Smooth muscle cell (in vitro differentiated cells): Measurements from ENCODE around the gene HPCAL4. TPM values are rescaled to one million over a fixed set of nuclear protein-coding genes. Genes with fewer than 3 reads are reported as not detected.

Experiments used
- DNase-seq: peaks from one replicate; lab custom pipeline; 2025; ENCODE audit not compliant: unreplicated experiment; lab: John Stamatoyannopoulos, UW
- H2AFZ ChIP-seq: fragments of 200-600 bp; sonication (generic); 2 replicates; pipeline ENCODE4 v1.6.0; 2016; ENCODE audit warnings: antibody characterized with exemption, low read depth, mild to moderate bottlenecking
- H3F3A ChIP-seq: fragments of 200-600 bp; sonication (generic); 2 replicates; pipeline ENCODE4 v1.6.0; 2017; ENCODE audit warnings: antibody characterized with exemption, low read depth
- H3K27ac ChIP-seq: fragments of 200-600 bp; sonication (generic); 2 replicates; pipeline ENCODE4 v1.5.1; 2016; ENCODE audit warnings: low read depth, mild to moderate bottlenecking
- H3K27me3 ChIP-seq: fragments of 200-600 bp; sonication (generic); 2 replicates; pipeline ENCODE4 v1.6.1; 2016; ENCODE audit warnings: low read depth, mild to moderate bottlenecking
- H3K36me3 ChIP-seq: fragments of 200-600 bp; sonication (generic); 2 replicates; pipeline ENCODE4 v1.5.1; 2016; ENCODE audit warnings: low read depth
- H3K4me1 ChIP-seq: fragments of 200-600 bp; sonication (generic); 2 replicates; pipeline ENCODE4 v1.5.1; 2016; ENCODE audit warnings: low read depth
- H3K4me2 ChIP-seq: fragments of 200-600 bp; sonication (generic); 2 replicates; pipeline ENCODE4 v1.6.0; 2016; ENCODE audit warnings: mild to moderate bottlenecking
- H3K4me3 ChIP-seq: fragments of 200-600 bp; sonication (generic); 2 replicates; pipeline ENCODE4 v1.5.1; 2016; ENCODE audit warnings: mild to moderate bottlenecking
- H3K79me2 ChIP-seq: fragments of 200-600 bp; sonication (generic); 2 replicates; pipeline ENCODE4 v1.6.0; 2016; ENCODE audit warnings: low read depth, mild to moderate bottlenecking
- H3K9ac ChIP-seq: fragments of 200-600 bp; sonication (generic); 2 replicates; pipeline ENCODE4 v1.6.0; 2016; ENCODE audit warnings: low read depth
- H3K9me3 ChIP-seq: fragments of 200-600 bp; sonication (generic); replicated peaks from 2 replicates; pipeline ENCODE4 v1.5.1; 2016; ENCODE audit warnings: low read depth
- H4K20me1 ChIP-seq: fragments of 200-600 bp; sonication (generic); 2 replicates; pipeline ENCODE4 v1.6.0; 2016; ENCODE audit warnings: low read depth
- CTCF ChIP-seq: fragments of 200-600 bp; sonication (generic); IDR thresholded peaks from 2 replicates; pipeline ENCODE4 v1.5.1; 2017; ENCODE audit warnings: borderline replicate concordance, mild to moderate bottlenecking, antibody characterized with exemption; ENCODE audit not compliant: insufficient read depth, poor library complexity, severe bottlenecking
- WGBS: methylation state at CpG from one replicate; pipeline ENCODE4 v1.1.7; 2016; ENCODE audit warnings: low lambda C conversion rate; 5-methylcytosine and 5-hydroxymethylcytosine counted together
- polyA plus RNA-seq: library from polyadenylated mRNA; unstranded; fragments of >200 nt; fragmentation: Nextera tagmentation; extraction: Ambion mirVana; gene quantifications from 2 replicates; pipeline ENCODE4 v1.2.1, GENCODE V29; 2016
- total RNA-seq: library from RNA; depleted of rRNA; stranded (reverse); fragments of >200 nt; gene quantifications from 2 replicates; pipeline ENCODE4 v1.2.3, GENCODE V29; 2014

HPCAL4 gene
- total and polyA plus RNA-seq, 2 experiments from 2014 or later, result 0.04 TPM; not detected in 1

GRCh38 chr1:39650431-39650830 lies 40.8 kb downstream of the HPCAL4 start:
- peaks cover 8% of the 10 kb centered on the region for H3F3A ChIP-seq
- H3K4me3 ChIP-seq, result no peak overlapping the region
- H4K20me1 ChIP-seq, result no peaks in the 10 kb centered on the region
- H3K36me3 ChIP-seq, result no peaks in the 10 kb centered on the region
- no peak overlapping the region for H3K27ac ChIP-seq
- H3K79me2 ChIP-seq, result no peaks in the 10 kb centered on the region
- DNase-seq, result no peak
- 95% methylated on average over 1 of the region's 1 CpG for WGBS
- H3K9ac ChIP-seq, result no peak overlapping the region
- H3K27me3 ChIP-seq, result no peaks in the 10 kb centered on the region
- peaks cover 11% of the 10 kb centered on the region for H3K4me1 ChIP-seq
- no peaks in the 10 kb centered on the region for H3K9me3 ChIP-seq
- TF ChIP-seq CTCF, result no peak
- no peak overlapping the region for H2AFZ ChIP-seq
- no peak overlapping the region for H3K4me2 ChIP-seq

GRCh38 chr1:39649636-39650185 lies 41.5 kb downstream of the HPCAL4 start:
- H3K4me3 ChIP-seq, result no peak overlapping the region
- TF ChIP-seq CTCF, result no peak

GRCh38 chr1:39648496-39648895 lies 42.7 kb downstream of the HPCAL4 start:
- Histone ChIP-seq H3K9ac (no peak overlapping the region), H3K36me3 (no peaks in the 10 kb centered on the region), H3K4me1 (peaks cover 11% of the 10 kb centered on the region), H3K27me3 (no peaks in the 10 kb centered on the region), H3K4me2 (no peak overlapping the region), H2AFZ (no peak overlapping the region), H4K20me1 (no peaks in the 10 kb centered on the region), H3K79me2 (no peaks in the 10 kb centered on the region), H3K27ac (no peak overlapping the region), H3F3A (peaks cover 12% of the 10 kb centered on the region), H3K4me3 (no peak overlapping the region), H3K9me3 (no peaks in the 10 kb centered on the region)
- TF ChIP-seq CTCF, result no peak
- DNase-seq, result no peak
- WGBS, result 73% methylated on average over 2 of the region's 2 CpGs

More at GRCh38 chr1:39649636-39650185, 41.5 kb downstream of the HPCAL4 start:
- Histone ChIP-seq H3K27ac (no peak overlapping the region), H3K79me2 (no peaks in the 10 kb centered on the region), H3K36me3 (no peaks in the 10 kb centered on the region), H3K9ac (no peak overlapping the region), H3K9me3 (no peaks in the 10 kb centered on the region), H3K27me3 (no peaks in the 10 kb centered on the region), H3K4me1 (peaks cover 11% of the 10 kb centered on the region), H3K4me2 (no peak overlapping the region), H3F3A (peaks cover 12% of the 10 kb centered on the region), H4K20me1 (no peaks in the 10 kb centered on the region), H2AFZ (no peak overlapping the region)
- 80% methylated on average over 2 of the region's 2 CpGs for WGBS
- DNase-seq, result no peak

GRCh38 chr1:39647247-39647646 lies 44.0 kb downstream of the HPCAL4 start:
- no peak for TF ChIP-seq CTCF
- Histone ChIP-seq H3K4me2 (peak overlapping the region; percentile 73), H3K9ac (no peak overlapping the region), H3K4me3 (no peak overlapping the region), H3K9me3 (no peaks in the 10 kb centered on the region), H3F3A (peaks cover 12% of the 10 kb centered on the region), H3K4me1 (peaks cover 11% of the 10 kb centered on the region), H3K27me3 (no peaks in the 10 kb centered on the region), H3K79me2 (no peaks in the 10 kb centered on the region), H3K36me3 (no peaks in the 10 kb centered on the region), H2AFZ (no peak overlapping the region), H3K27ac (peak overlapping the region; percentile 74), H4K20me1 (no peaks in the 10 kb centered on the region)
- WGBS, result 75% methylated on average over 3 of the region's 3 CpGs
- DNase-seq, result no peak
